Thymus (tissue), 2 donors: ENCODE results near the gene PODNL1. TPM values are rescaled to one million over a fixed set of nuclear protein-coding genes. Genes with fewer than 3 reads are reported as not detected.

Experiments
- polyA plus RNA-seq: library from polyadenylated mRNA; stranded (reverse); fragments of 200-250 nt; gene quantifications from one replicate; pipeline ENCODE4 v1.2.3, GENCODE V29; 2013
- total RNA-seq: library from RNA; stranded (reverse); fragments of 120-200 nt; gene quantifications from one replicate; pipeline ENCODE4 v1.2.4, GENCODE V29; 2013
- donor health status: healthy.

PODNL1 gene
- total and polyA plus RNA-seq, 2 donors: 0.09 to 0.94 TPM

Other genes starting within 250 kb of the PODNL1 start
- 30.2 TPM for gene MRI1, start 173.9 kb downstream of the PODNL1 start, total RNA-seq
- 36.3 TPM for gene MRI1, start 173.9 kb downstream of the PODNL1 start, polyA plus RNA-seq
- 185 TPM for gene C19orf53, start 164.0 kb downstream of the PODNL1 start, total RNA-seq
- gene C19orf53, start 164.0 kb downstream of the PODNL1 start, polyA plus RNA-seq: 163 TPM
- 1.7 TPM for gene ZSWIM4, start 143.0 kb downstream of the PODNL1 start, total RNA-seq
- 3.3 TPM for gene ZSWIM4, start 143.0 kb downstream of the PODNL1 start, polyA plus RNA-seq
- 1.4 TPM for gene NANOS3, start 61.3 kb downstream of the PODNL1 start, total RNA-seq
- 2.6 TPM for gene NANOS3, start 61.3 kb downstream of the PODNL1 start, polyA plus RNA-seq
- gene BRME1, start 32.3 kb downstream of the PODNL1 start, total RNA-seq: 1.5 TPM
- gene BRME1, start 32.3 kb downstream of the PODNL1 start, polyA plus RNA-seq: 2.0 TPM
- 5.8 TPM for gene CC2D1A, start 32.2 kb downstream of the PODNL1 start, total RNA-seq
- 26.7 TPM for gene CC2D1A, start 32.2 kb downstream of the PODNL1 start, polyA plus RNA-seq
- 24.0 TPM for gene DCAF15, start 14.1 kb upstream of the PODNL1 start, total RNA-seq
- gene DCAF15, start 14.1 kb upstream of the PODNL1 start, polyA plus RNA-seq: 95.4 TPM
- 1.2 TPM for gene RFX1, start 67.9 kb upstream of the PODNL1 start, total RNA-seq
- gene RFX1, start 67.9 kb upstream of the PODNL1 start, polyA plus RNA-seq: 5.7 TPM
- gene RLN3, start 89.7 kb upstream of the PODNL1 start, total RNA-seq: not detected
- 0.18 TPM for gene RLN3, start 89.7 kb upstream of the PODNL1 start, polyA plus RNA-seq
- gene IL27RA, start 93.3 kb upstream of the PODNL1 start, total RNA-seq: 37.6 TPM
- gene IL27RA, start 93.3 kb upstream of the PODNL1 start, polyA plus RNA-seq: 19.1 TPM
- gene PALM3, start 123.7 kb upstream of the PODNL1 start, total RNA-seq: not detected
- 0.18 TPM for gene PALM3, start 123.7 kb upstream of the PODNL1 start, polyA plus RNA-seq
- gene MISP3, start 134.4 kb upstream of the PODNL1 start, total RNA-seq: 0.94 TPM
- 2.9 TPM for gene MISP3, start 134.4 kb upstream of the PODNL1 start, polyA plus RNA-seq
- not detected for gene C19orf67, start 147.4 kb upstream of the PODNL1 start, total RNA-seq
- gene C19orf67, start 147.4 kb upstream of the PODNL1 start, polyA plus RNA-seq: 0.18 TPM
- gene SAMD1, start 152.3 kb upstream of the PODNL1 start, total RNA-seq: 44.9 TPM
- 43.6 TPM for gene SAMD1, start 152.3 kb upstream of the PODNL1 start, polyA plus RNA-seq
- gene PRKACA, start 179.3 kb upstream of the PODNL1 start, total RNA-seq: 10.2 TPM
- gene PRKACA, start 179.3 kb upstream of the PODNL1 start, polyA plus RNA-seq: 36.8 TPM
- 36.1 TPM for gene ASF1B, start 198.2 kb upstream of the PODNL1 start, total RNA-seq
- 2.9 TPM for gene ASF1B, start 198.2 kb upstream of the PODNL1 start, polyA plus RNA-seq